ENCODE results near the gene CEP89.
"Not testable (repeated sequence)": the region's sequence is repeated elsewhere in the genome, so short reads cannot be mapped to it uniquely, and the experiment has no call there.

The CEP89 gene

GRCh38 chr19:32977813-32978212 is 6.1 kb upstream of the CEP89 start:
- not testable (repeated sequence) for H2AFZ ChIP-seq (ENCODE audit: low read depth, low read length); H4K20me1 ChIP-seq (ENCODE audit: insufficient read depth, low read length); H3K4me1 ChIP-seq (ENCODE audit: insufficient read depth, low read length); H3K4me3 ChIP-seq (ENCODE audit: low read depth in 1 of 2, low read length in 2 of 2); H3K9ac ChIP-seq (ENCODE audit: low read depth, low read length); H3K79me2 ChIP-seq (ENCODE audit: insufficient read depth, low read length); ATAC-seq (ENCODE audit: insufficient read depth, low read depth); H3K4me2 ChIP-seq (ENCODE audit: insufficient read depth, low read length); DNase-seq; H3K27me3 ChIP-seq (ENCODE audit: insufficient read depth, low read length, poor library complexity); H3K9me3 ChIP-seq (ENCODE audit: insufficient read depth, low read length, severe bottlenecking); H3K27ac ChIP-seq (ENCODE audit: low read length)
- H3K36me3 ChIP-seq (ENCODE audit: insufficient read depth, low read length), result peaks cover 26% of the 10 kb centered on the region

GRCh38 chr19:32977280-32977679 is 5.5 kb upstream of the CEP89 start:
- Histone ChIP-seq H3K27ac (ENCODE audit: low read length) (no peak overlapping the region), H2AFZ (ENCODE audit: low read depth, low read length) (no peak overlapping the region), H3K27me3 (ENCODE audit: insufficient read depth, low read length, poor library complexity) (no peaks in the 10 kb centered on the region), H4K20me1 (ENCODE audit: insufficient read depth, low read length) (no peaks in the 10 kb centered on the region), H3K36me3 (ENCODE audit: insufficient read depth, low read length) (peaks cover 26% of the 10 kb centered on the region), H3K4me1 (ENCODE audit: insufficient read depth, low read length) (peaks cover 13% of the 10 kb centered on the region), H3K4me3 (ENCODE audit: low read depth in 1 of 2, low read length in 2 of 2) (no peak overlapping the region), H3K79me2 (ENCODE audit: insufficient read depth, low read length) (peaks cover 6% of the 10 kb centered on the region), H3K4me2 (ENCODE audit: insufficient read depth, low read length) (no peak overlapping the region), H3K9me3 (ENCODE audit: insufficient read depth, low read length, severe bottlenecking) (no peaks in the 10 kb centered on the region), H3K9ac (ENCODE audit: low read depth, low read length) (no peak overlapping the region)
- TF ChIP-seq CTCF (IDR thresholded peaks at IDR 0.05; ENCODE audit: borderline replicate concordance, extremely low read depth, low read length, poor library complexity, severe bottlenecking) (no peak), EZH2 (IDR thresholded peaks at IDR 0.05; ENCODE audit: borderline replicate concordance, low read depth, low read length, severe bottlenecking) (no peak)
- ATAC-seq (ENCODE audit: insufficient read depth, low read depth) (no peak), DNase-seq (no peak)

DNA sequence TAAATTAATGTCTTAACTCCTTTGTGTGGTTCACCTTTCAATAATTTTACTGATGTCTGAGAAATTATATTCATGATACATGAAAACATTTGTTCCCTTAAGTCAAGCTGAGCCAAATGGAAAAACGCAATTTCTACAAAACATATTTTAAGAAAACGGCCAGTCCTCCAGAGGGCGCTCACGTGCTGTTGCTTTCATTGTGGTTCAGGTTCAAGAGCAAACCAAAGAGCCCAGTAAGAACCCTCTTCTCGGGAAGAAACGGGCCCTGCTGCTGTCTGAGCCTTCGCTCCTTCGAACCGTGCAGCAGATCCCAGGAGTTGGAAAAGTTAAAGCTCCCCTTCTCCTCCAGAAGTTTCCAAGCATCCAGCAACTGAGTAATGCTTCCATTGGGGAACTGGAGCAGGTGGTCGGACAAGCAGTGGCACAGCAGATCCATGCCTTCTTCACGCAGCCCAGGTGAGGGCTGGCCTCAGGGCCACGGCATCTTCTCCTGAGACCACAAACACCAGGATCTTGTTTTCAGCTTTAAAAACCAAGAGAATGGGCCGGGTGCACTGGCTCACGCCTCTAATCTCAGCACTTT is 4.6 kb upstream of the CEP89 start:
- peak; percentile 72 for DNase-seq
- Histone ChIP-seq H3K9me3 (ENCODE audit: insufficient read depth, low read length, severe bottlenecking) (no peaks in the 10 kb centered on the region), H2AFZ (ENCODE audit: low read depth, low read length) (no peak overlapping the region), H3K4me1 (ENCODE audit: insufficient read depth, low read length) (peaks cover 15% of the 10 kb centered on the region), H3K9ac (ENCODE audit: low read depth, low read length) (no peak overlapping the region), H3K27me3 (ENCODE audit: insufficient read depth, low read length, poor library complexity) (no peaks in the 10 kb centered on the region), H3K27ac (ENCODE audit: low read length) (no peak overlapping the region), H3K4me3 (ENCODE audit: low read depth in 1 of 2, low read length in 2 of 2) (no peak overlapping the region), H3K36me3 (ENCODE audit: insufficient read depth, low read length) (peaks cover 26% of the 10 kb centered on the region), H4K20me1 (ENCODE audit: insufficient read depth, low read length) (no peaks in the 10 kb centered on the region), H3K79me2 (ENCODE audit: insufficient read depth, low read length) (peaks cover 13% of the 10 kb centered on the region), H3K4me2 (ENCODE audit: insufficient read depth, low read length) (no peak overlapping the region)
- no peak for ATAC-seq (ENCODE audit: insufficient read depth, low read depth)
- TF ChIP-seq CTCF (IDR thresholded peaks at IDR 0.05; ENCODE audit: borderline replicate concordance, extremely low read depth, low read length, poor library complexity, severe bottlenecking) (peak; percentile 76), EZH2 (IDR thresholded peaks at IDR 0.05; ENCODE audit: borderline replicate concordance, low read depth, low read length, severe bottlenecking) (no peak)

DNA sequence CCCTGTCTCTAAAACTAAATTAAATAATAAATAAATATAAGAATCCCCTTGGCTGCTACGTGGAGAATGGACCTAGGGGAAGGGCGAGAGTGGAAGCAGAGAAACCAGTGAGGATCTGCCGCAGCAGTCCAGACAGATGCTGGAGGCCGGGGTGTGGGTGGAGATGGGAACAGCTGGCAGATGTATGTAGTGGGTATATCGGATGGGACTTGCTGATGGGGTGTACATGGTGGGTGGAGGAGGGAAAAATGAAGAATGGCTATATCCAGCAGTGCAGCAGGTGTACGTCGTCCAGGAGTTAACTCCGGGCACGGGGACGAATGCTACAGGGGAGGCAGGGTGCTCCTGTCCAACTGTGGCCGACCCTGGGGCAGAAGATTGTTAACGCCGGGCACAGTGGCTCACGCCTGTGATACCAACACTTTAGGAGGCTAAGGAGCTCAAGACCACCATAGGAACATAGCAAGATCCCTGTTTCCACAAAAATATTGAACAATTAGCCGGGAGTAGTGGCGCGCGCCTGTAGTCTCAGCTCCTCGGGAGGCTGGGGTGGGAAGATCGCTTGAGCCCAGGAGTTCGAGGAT is 654 bp downstream of the CEP89 start:
- peaks cover 23% of the 10 kb centered on the region; the same call in 1 of the 2 replicates for H4K20me1 ChIP-seq (ENCODE audit: insufficient read depth, low read length)
- ATAC-seq (ENCODE audit: insufficient read depth, low read depth) (no peak), DNase-seq (no peak)
- peak overlapping the region; percentile 66 for H3K9ac ChIP-seq (ENCODE audit: low read depth, low read length)
- peak overlapping the region; percentile 99 for H3K4me2 ChIP-seq (ENCODE audit: insufficient read depth, low read length)
- H3K4me3 ChIP-seq (ENCODE audit: low read depth in 1 of 2, low read length in 2 of 2), result peak overlapping the region; percentile 66 to 88; a peak in 3 of 4 replicates
- peaks cover 33% of the 10 kb centered on the region for H3K36me3 ChIP-seq (ENCODE audit: insufficient read depth, low read length)
- no peaks in the 10 kb centered on the region for H3K27me3 ChIP-seq (ENCODE audit: insufficient read depth, low read length, poor library complexity)
- H3K9me3 ChIP-seq (ENCODE audit: insufficient read depth, low read length, severe bottlenecking), result no peaks in the 10 kb centered on the region
- peaks cover 37% of the 10 kb centered on the region for H3K79me2 ChIP-seq (ENCODE audit: insufficient read depth, low read length)
- H3K27ac ChIP-seq (ENCODE audit: low read length), result peak overlapping the region; percentile 64
- TF ChIP-seq CTCF (IDR thresholded peaks at IDR 0.05; ENCODE audit: borderline replicate concordance, extremely low read depth, low read length, poor library complexity, severe bottlenecking) (no peak), EZH2 (IDR thresholded peaks at IDR 0.05; ENCODE audit: borderline replicate concordance, low read depth, low read length, severe bottlenecking) (no peak)
- peak overlapping the region; percentile 84 for H2AFZ ChIP-seq (ENCODE audit: low read depth, low read length)
- peaks cover 33% of the 10 kb centered on the region for H3K4me1 ChIP-seq (ENCODE audit: insufficient read depth, low read length)

Measured in DND-41 (cell line).